ENCODE data around the gene NREP. TPM values are rescaled to one million over a fixed set of nuclear protein-coding genes. Genes with fewer than 3 reads are reported as not detected.

Gene NREP
- total RNA-seq, 1 experiment from 2014 or later, result 199 TPM

- DNase-seq, result no peak
- H3K27me3 ChIP-seq (ENCODE audit: control insufficient read depth, insufficient read depth, low read length), result no peaks in the 10 kb centered on the region
- no peaks in the 10 kb centered on the region for H3K36me3 ChIP-seq (replicated peaks; ENCODE audit: control insufficient read depth, insufficient read depth, low read length)
- no peak overlapping the region for H3K4me3 ChIP-seq (ENCODE audit: insufficient read depth, low read depth, low read length)
These were observed 52.4 kb downstream of the NREP start for GRCh38 chr5:111704452-111705085.

GRCh38 chr5:111703662-111704061 lies 53.3 kb downstream of the NREP start:
- Histone ChIP-seq H3K27me3 (ENCODE audit: control insufficient read depth, insufficient read depth, low read length) (no peaks in the 10 kb centered on the region), H3K36me3 (replicated peaks; ENCODE audit: control insufficient read depth, insufficient read depth, low read length) (no peaks in the 10 kb centered on the region), H3K4me3 (ENCODE audit: insufficient read depth, low read depth, low read length) (no peak overlapping the region)
- DNase-seq, result no peak

GRCh38 chr5:111699976-111700375 lies 57.0 kb downstream of the NREP start:
- H3K36me3 ChIP-seq (replicated peaks; ENCODE audit: control insufficient read depth, insufficient read depth, low read length), result no peaks in the 10 kb centered on the region
- H3K4me3 ChIP-seq (ENCODE audit: insufficient read depth, low read depth, low read length), result no peak overlapping the region
- DNase-seq, result no peak
- H3K27me3 ChIP-seq (ENCODE audit: control insufficient read depth, insufficient read depth, low read length), result no peaks in the 10 kb centered on the region

DNA sequence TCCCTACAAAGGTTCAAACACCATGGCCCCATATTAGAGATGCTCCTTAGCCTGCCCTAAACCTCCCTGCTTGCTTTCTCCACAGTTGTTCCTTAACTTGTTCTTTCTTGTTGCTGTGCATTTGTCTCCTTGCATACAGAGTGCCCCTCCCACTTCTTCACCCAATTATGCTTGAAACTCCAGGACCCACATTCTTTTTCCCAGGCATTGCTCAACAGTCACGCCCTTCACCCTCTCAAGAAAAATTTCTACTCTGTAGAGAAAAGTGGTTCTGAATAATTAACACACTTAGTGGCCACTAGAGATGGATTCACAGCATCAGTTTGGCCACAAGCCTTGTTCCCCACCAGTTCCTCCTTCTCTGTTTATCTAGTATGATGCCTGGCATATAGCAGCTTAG lies 57.7 kb downstream of the NREP start:
- DNase-seq, result no peak
- H3K36me3 ChIP-seq (replicated peaks; ENCODE audit: control insufficient read depth, insufficient read depth, low read length), result no peaks in the 10 kb centered on the region
- H3K4me3 ChIP-seq (ENCODE audit: insufficient read depth, low read depth, low read length), result no peak overlapping the region
- no peaks in the 10 kb centered on the region for H3K27me3 ChIP-seq (ENCODE audit: control insufficient read depth, insufficient read depth, low read length)

DNA sequence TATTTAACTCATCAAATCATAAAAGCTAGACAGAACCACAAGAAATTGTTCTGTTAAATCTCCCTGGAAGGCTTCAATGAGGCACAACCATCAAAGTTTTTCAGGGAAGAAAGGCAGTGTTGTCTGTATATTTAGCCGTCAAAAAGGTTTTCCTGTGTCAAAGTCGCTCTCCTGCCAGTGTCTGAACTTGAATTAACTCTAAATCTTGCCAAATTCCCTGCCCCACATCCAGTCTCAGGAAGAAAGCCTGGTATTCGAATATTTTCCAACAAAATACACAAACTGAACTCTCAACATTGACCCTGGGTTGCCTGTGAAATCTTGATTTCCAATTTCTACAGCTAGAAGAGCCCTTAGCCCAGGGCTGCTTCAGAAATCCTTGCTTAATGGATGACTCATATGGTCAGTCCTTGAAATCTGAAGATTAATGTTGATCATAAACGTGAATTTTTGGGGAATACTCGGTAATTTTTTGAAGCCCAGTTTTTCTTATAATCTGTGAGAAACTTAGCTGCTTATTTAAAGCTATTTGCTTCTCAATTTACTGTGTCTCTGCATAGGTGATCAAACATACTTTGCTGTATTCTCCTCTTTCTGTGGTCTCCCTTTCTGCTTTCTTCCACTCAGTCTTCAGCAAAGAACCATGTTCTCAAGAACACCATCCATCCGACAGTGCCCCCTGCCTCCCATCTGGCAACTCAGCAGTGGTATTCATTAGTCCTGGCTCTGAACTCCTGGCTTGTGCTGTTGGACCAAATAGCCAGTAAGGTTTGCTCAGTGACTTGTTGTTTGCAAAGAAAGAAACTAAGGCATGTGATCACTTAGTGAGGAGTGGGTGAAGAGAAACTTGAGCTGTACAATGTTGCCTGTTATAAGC lies 58.9 kb downstream of the NREP start:
- Histone ChIP-seq H3K4me3 (ENCODE audit: insufficient read depth, low read depth, low read length) (no peak overlapping the region), H3K27me3 (ENCODE audit: control insufficient read depth, insufficient read depth, low read length) (no peaks in the 10 kb centered on the region), H3K36me3 (replicated peaks; ENCODE audit: control insufficient read depth, insufficient read depth, low read length) (no peaks in the 10 kb centered on the region)
- DNase-seq, result no peak

GRCh38 chr5:111697215-111697614 lies 59.8 kb downstream of the NREP start:
- no peak for DNase-seq
- H3K36me3 ChIP-seq (replicated peaks; ENCODE audit: control insufficient read depth, insufficient read depth, low read length), result no peaks in the 10 kb centered on the region
- no peaks in the 10 kb centered on the region for H3K27me3 ChIP-seq (ENCODE audit: control insufficient read depth, insufficient read depth, low read length)
- H3K4me3 ChIP-seq (ENCODE audit: insufficient read depth, low read depth, low read length), result no peak overlapping the region

DNA sequence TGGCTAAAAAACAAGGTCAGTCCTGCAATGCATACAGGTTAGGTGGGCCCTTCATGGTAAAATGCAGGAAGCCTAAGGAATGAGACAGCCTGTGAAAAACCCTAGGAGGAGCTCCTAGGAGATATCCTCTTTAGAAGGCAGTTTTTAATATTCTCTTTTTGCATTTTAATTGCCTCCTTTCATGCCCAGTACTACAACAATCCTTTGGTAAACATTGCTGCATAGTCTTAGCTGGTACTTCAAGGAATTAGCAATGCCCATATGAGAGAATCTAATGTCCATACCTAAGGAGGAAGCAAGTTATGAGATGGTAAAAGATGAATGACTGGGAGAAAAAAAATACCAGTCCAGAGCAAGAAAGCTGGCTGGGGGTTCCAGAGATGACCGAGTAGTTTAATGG lies 61.0 kb downstream of the NREP start:
- DNase-seq, result no peak
- H3K27me3 ChIP-seq (ENCODE audit: control insufficient read depth, insufficient read depth, low read length), result no peaks in the 10 kb centered on the region
- no peak overlapping the region for H3K4me3 ChIP-seq (ENCODE audit: insufficient read depth, low read depth, low read length)
- H3K36me3 ChIP-seq (replicated peaks; ENCODE audit: control insufficient read depth, insufficient read depth, low read length), result no peaks in the 10 kb centered on the region

DNA sequence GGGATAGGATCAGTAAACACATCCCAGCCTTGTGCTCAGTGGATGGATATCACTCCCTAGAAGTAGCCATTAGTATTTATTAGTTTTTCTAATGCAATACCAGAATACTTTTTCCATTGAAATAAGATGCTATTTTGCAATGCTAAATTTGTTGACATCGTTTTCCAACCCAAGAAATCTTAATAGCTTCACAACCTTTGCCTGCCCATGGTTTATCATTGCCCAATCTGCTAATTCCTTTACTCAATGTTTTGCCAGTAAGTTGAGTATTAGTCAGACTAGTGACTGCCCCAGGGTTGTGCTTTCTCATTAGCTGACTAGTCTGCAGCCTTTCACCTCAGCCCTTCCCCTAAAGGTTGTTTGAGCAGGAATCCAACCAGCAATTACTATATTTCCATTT lies 62.9 kb downstream of the NREP start:
- DNase-seq, result no peak
- Histone ChIP-seq H3K4me3 (ENCODE audit: insufficient read depth, low read depth, low read length) (no peak overlapping the region), H3K27me3 (ENCODE audit: control insufficient read depth, insufficient read depth, low read length) (no peaks in the 10 kb centered on the region), H3K36me3 (replicated peaks; ENCODE audit: control insufficient read depth, insufficient read depth, low read length) (no peaks in the 10 kb centered on the region)

DNA sequence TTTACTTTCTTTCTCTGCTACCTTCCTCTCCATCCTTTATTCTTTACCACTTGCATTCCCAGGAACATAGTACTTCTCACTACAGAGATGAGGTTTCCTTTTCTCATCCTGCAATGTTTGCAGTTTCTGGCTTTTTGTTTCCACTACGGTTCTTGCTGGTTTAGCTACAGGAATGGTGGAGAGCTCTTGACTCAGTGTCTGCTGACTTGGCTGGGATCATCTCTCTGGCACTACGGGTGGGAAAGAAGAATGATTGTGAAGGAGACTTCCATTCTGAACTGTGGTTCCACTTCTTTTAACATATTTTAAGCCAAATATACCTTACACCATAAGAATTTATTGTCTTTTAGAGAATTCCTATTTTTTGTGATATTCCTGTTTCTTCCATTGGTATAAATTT lies 65.1 kb downstream of the NREP start:
- Histone ChIP-seq H3K4me3 (ENCODE audit: insufficient read depth, low read depth, low read length) (no peak overlapping the region), H3K36me3 (replicated peaks; ENCODE audit: control insufficient read depth, insufficient read depth, low read length) (no peaks in the 10 kb centered on the region), H3K27me3 (ENCODE audit: control insufficient read depth, insufficient read depth, low read length) (no peaks in the 10 kb centered on the region)
- no peak for DNase-seq

GRCh38 chr5:111691508-111691907 lies 65.5 kb downstream of the NREP start:
- H3K27me3 ChIP-seq (ENCODE audit: control insufficient read depth, insufficient read depth, low read length), result no peaks in the 10 kb centered on the region
- H3K4me3 ChIP-seq (ENCODE audit: insufficient read depth, low read depth, low read length), result no peak overlapping the region
- no peak for DNase-seq
- no peaks in the 10 kb centered on the region for H3K36me3 ChIP-seq (replicated peaks; ENCODE audit: control insufficient read depth, insufficient read depth, low read length)

- Histone ChIP-seq H3K36me3 (replicated peaks; ENCODE audit: control insufficient read depth, insufficient read depth, low read length) (no peaks in the 10 kb centered on the region), H3K27me3 (ENCODE audit: control insufficient read depth, insufficient read depth, low read length) (no peaks in the 10 kb centered on the region), H3K4me3 (ENCODE audit: insufficient read depth, low read depth, low read length) (no peak overlapping the region)
- no peak for DNase-seq
These were observed 67.5 kb downstream of the NREP start for GRCh38 chr5:111689357-111689935.

- no peak overlapping the region for H3K4me3 ChIP-seq (ENCODE audit: insufficient read depth, low read depth, low read length)
- DNase-seq, result peak; percentile 48
- H3K36me3 ChIP-seq (replicated peaks; ENCODE audit: control insufficient read depth, insufficient read depth, low read length), result no peaks in the 10 kb centered on the region
- no peaks in the 10 kb centered on the region for H3K27me3 ChIP-seq (ENCODE audit: control insufficient read depth, insufficient read depth, low read length)
These were observed 71.0 kb downstream of the NREP start for GRCh38 chr5:111685969-111686368.

GRCh38 chr5:111682641-111683040 lies 74.4 kb downstream of the NREP start:
- no peak for DNase-seq
- H3K4me3 ChIP-seq (ENCODE audit: insufficient read depth, low read depth, low read length), result no peak overlapping the region
- no peaks in the 10 kb centered on the region for H3K36me3 ChIP-seq (replicated peaks; ENCODE audit: control insufficient read depth, insufficient read depth, low read length)
- H3K27me3 ChIP-seq (ENCODE audit: control insufficient read depth, insufficient read depth, low read length), result no peaks in the 10 kb centered on the region

DNA sequence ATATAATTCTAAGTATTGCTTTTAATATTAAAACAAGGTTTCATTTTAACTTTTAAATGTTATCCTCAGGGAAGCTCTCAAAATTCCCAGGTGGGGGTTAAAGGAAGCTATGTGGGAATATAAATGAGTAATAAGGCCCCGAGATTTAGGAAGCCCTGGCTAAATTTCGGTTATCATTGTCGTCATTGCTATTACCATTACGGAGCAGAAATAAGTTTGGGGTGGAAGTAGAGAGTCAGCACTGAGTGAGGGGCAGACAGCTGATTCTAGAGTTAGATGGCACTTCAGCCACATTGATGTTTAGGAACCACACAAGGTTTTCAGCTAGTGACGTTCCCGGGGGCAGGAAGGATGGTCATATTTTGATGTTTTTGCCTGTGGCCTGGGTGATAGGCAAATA lies 74.9 kb downstream of the NREP start:
- H3K27me3 ChIP-seq (ENCODE audit: control insufficient read depth, insufficient read depth, low read length), result no peaks in the 10 kb centered on the region
- no peak for DNase-seq
- H3K36me3 ChIP-seq (replicated peaks; ENCODE audit: control insufficient read depth, insufficient read depth, low read length), result no peaks in the 10 kb centered on the region
- H3K4me3 ChIP-seq (ENCODE audit: insufficient read depth, low read depth, low read length), result no peak overlapping the region
